HepG2 (cell line): Measurements from ENCODE around the gene NCBP3. TPM values are rescaled to one million over a fixed set of nuclear protein-coding genes. Genes with fewer than 3 reads are reported as not detected.

Experiments used
- ATAC-seq: fragments of 200-7000 bp; cut with Tn5 transposase; 3 replicates; pipeline ENCODE4 v1.9.1; 2020; ENCODE audit warnings: mild to moderate bottlenecking, moderate library complexity
- BruUV-seq: library from RNA; stranded (reverse); fragments of 400-500 nt; replicated peaks from 2 replicates; lab custom pipeline; 2021; lab: Mats Ljungman, UMichigan
- CTCF ChIA-PET: fragments of 300-600 bp; formaldehyde crosslinking; extraction: SDS; loops from one replicate; lab custom pipeline; 2021; ENCODE audit warnings: low total read pairs, inconsistent platforms, low intra/inter-chr PET ratio; lab: Yijun Ruan, JAX
- POLR2A ChIA-PET: fragments of 350-600 bp; sonication (Branson Sonifier 250); formaldehyde crosslinking; loops from one replicate; lab custom pipeline; 2020; ENCODE audit warnings: antibody characterized with exemption, inconsistent platforms; lab: Yijun Ruan, JAX
- DNase-seq: peaks from one replicate; pipeline ENCODE4 v3.0.0-alpha.2; 2015; ENCODE audit warnings: low spot score
- FAIRE-seq: peaks from 3 replicates; lab custom pipeline; 2011; peaks lifted over from hg19 to GRCh38; lab: Jason Lieb, UNC
- H2AFZ ChIP-seq: one replicate; pipeline ENCODE4 v1.6.1; 2011; ENCODE audit warnings: low read length, inconsistent platforms
- H3K27ac ChIP-seq: fragments of 300-600 bp; 3 replicates; pipeline ENCODE4 v1.8.0; 2011; ENCODE audit warnings: mixed run types, mild to moderate bottlenecking, mixed read lengths, low read length, inconsistent platforms; ENCODE audit not compliant: insufficient read depth; ENCODE audit errors: extremely low read length
- H3K27me3 ChIP-seq, 2 experiments: fragments of 200-600 bp in 1 of 2; 2 replicates in 1 of 2; 3 replicates in 1 of 2; pipeline versions ENCODE4 v1.6.0 to v1.8.0; 2011; ENCODE audit warnings: low read length in 2 of 2, mild to moderate bottlenecking in 2 of 2, moderate library complexity in 2 of 2, inconsistent platforms in 1 of 2; ENCODE audit not compliant: insufficient read depth in 2 of 2, control insufficient read depth in 1 of 2
- H3K36me3 ChIP-seq, 2 experiments: fragments of 200-600 bp in 1 of 2; replicated peaks in 1 of 2; 2 replicates in 1 of 2; 3 replicates in 1 of 2; pipeline versions ENCODE4 v1.5.1 to v1.8.0; 2011; ENCODE audit warnings: low read length in 2 of 2, inconsistent platforms in 1 of 2; ENCODE audit not compliant: insufficient read depth in 2 of 2, control insufficient read depth in 1 of 2
- H3K4me1 ChIP-seq: 2 replicates; pipeline ENCODE4 v1.5.1; 2012; ENCODE audit warnings: low read length, inconsistent platforms; ENCODE audit not compliant: insufficient read depth
- H3K4me2 ChIP-seq: 2 replicates; pipeline ENCODE4 v1.6.0; 2011; ENCODE audit warnings: low read depth, low read length, inconsistent platforms
- H3K4me3 ChIP-seq, 3 experiments: fragments of 200-600 bp in 1 of 3; sonication (generic), shearing (Covaris generic) in 1 of 3; replicated peaks in 1 of 3; 2 replicates each; pipeline ENCODE4 v1.5.1; 2011 to 2016; ENCODE audit warnings: low read length in 3 of 3, inconsistent platforms in 2 of 3, low read depth in 2 of 3, mild to moderate bottlenecking in 2 of 3, control low read depth in 1 of 3, mixed read lengths in 1 of 3; ENCODE audit not compliant: insufficient read depth in 1 of 3
- H3K79me2 ChIP-seq: one replicate; pipeline ENCODE4 v1.6.1; 2011; ENCODE audit warnings: low read length, inconsistent platforms; ENCODE audit not compliant: insufficient read depth
- H3K9ac ChIP-seq: 2 replicates; pipeline ENCODE4 v1.6.0; 2011; ENCODE audit warnings: mild to moderate bottlenecking, low read depth, low read length, inconsistent platforms; ENCODE audit not compliant: insufficient read depth
- H3K9me3 ChIP-seq: 2 replicates; pipeline ENCODE4 v1.5.1; 2012; ENCODE audit warnings: mild to moderate bottlenecking, low read length
- H4K20me1 ChIP-seq: 2 replicates; pipeline ENCODE4 v1.6.0; 2011; ENCODE audit warnings: inconsistent platforms, mild to moderate bottlenecking, low read length, moderate library complexity; ENCODE audit not compliant: insufficient read depth
- ATF7-NPFF ChIP-seq: sonication (generic); formaldehyde crosslinking; IDR thresholded peaks from 2 replicates; pipeline ENCODE4 v1.8.1; 2023; ENCODE audit warnings: mild to moderate bottlenecking, low read depth, missing genetic modification reagents, moderate library complexity
- ERF ChIP-seq: IDR thresholded peaks from 2 replicates; pipeline ENCODE4 v1.6.1; 2018; ENCODE audit warnings: missing biosample characterization, missing genetic modification reagents
- HDAC6 ChIP-seq: fragments of 200-600 bp; sonication (generic); IDR thresholded peaks from 2 replicates; pipeline ENCODE4 v1.7.0; 2017; ENCODE audit warnings: mild to moderate bottlenecking, antibody characterized with exemption, low read length, low read depth
- JUN ChIP-seq: sonication (generic); formaldehyde crosslinking; IDR thresholded peaks from 2 replicates; pipeline ENCODE4 v1.4.0; 2020; ENCODE audit warnings: mild to moderate bottlenecking, missing genetic modification reagents
- MEF2D ChIP-seq: sonication (generic); formaldehyde crosslinking; IDR thresholded peaks from 2 replicates; pipeline ENCODE4 v1.5.1; 2020; ENCODE audit warnings: mild to moderate bottlenecking, missing genetic modification reagents
- NFKB2 ChIP-seq: sonication (generic); formaldehyde crosslinking; IDR thresholded peaks from 2 replicates; pipeline ENCODE4 v1.4.0; 2020; ENCODE audit warnings: missing genetic modification reagents, borderline replicate concordance
- NFYB ChIP-seq: sonication (generic); formaldehyde crosslinking; IDR thresholded peaks from 2 replicates; pipeline ENCODE4 v1.4.0; 2020; ENCODE audit warnings: missing genetic modification reagents
- RBAK ChIP-seq: sonication (generic); formaldehyde crosslinking; IDR thresholded peaks from 2 replicates; pipeline ENCODE4 v1.5.1; 2020; ENCODE audit warnings: mild to moderate bottlenecking, missing genetic modification reagents
- SIN3B ChIP-seq: fragments of 150-350 bp; IDR thresholded peaks from 2 replicates; pipeline ENCODE4 v1.6.1; 2014; ENCODE audit warnings: low read length
- SIX4 ChIP-seq: sonication (generic); formaldehyde crosslinking; IDR thresholded peaks from 2 replicates; pipeline ENCODE4 v1.4.0; 2020; ENCODE audit warnings: missing genetic modification reagents
- ZNF235 ChIP-seq: sonication (generic); formaldehyde crosslinking; IDR thresholded peaks from 2 replicates; pipeline ENCODE4 v1.8.1; 2023; ENCODE audit warnings: mild to moderate bottlenecking, missing genetic modification reagents, borderline replicate concordance
- ZNF510 ChIP-seq: sonication (generic); formaldehyde crosslinking; IDR thresholded peaks from 2 replicates; pipeline ENCODE4 v1.4.0; 2020; ENCODE audit warnings: low read depth, mild to moderate bottlenecking, missing genetic modification reagents
- ZNF564 ChIP-seq: sonication (generic); formaldehyde crosslinking; IDR thresholded peaks from 2 replicates; pipeline ENCODE4 v1.8.1; 2023; ENCODE audit warnings: mild to moderate bottlenecking, missing genetic modification reagents
- ZNF589 ChIP-seq: sonication (generic); formaldehyde crosslinking; conservative IDR thresholded peaks from 2 replicates; pipeline ENCODE4 v1.8.0; 2022; ENCODE audit warnings: mild to moderate bottlenecking, moderate library complexity, missing genetic modification reagents
- ZNF652 ChIP-seq: IDR thresholded peaks from 2 replicates; pipeline ENCODE4 v1.6.1; 2016; ENCODE audit warnings: low read depth, borderline replicate concordance
- ZNF747 ChIP-seq: sonication (generic); formaldehyde crosslinking; IDR thresholded peaks from 2 replicates; pipeline ENCODE4 v1.8.1; 2023; ENCODE audit warnings: missing genetic modification reagents, mild to moderate bottlenecking, borderline replicate concordance
- WGBS: methylation state at CpG from one replicate; pipeline ENCODE4 v1.1.6; 2017; ENCODE audit warnings: low lambda C conversion rate; 5-methylcytosine and 5-hydroxymethylcytosine counted together
- in situ Hi-C: cut with HindIII; loops from 2 replicates; pipeline ENCODE4 v1.10.0; 2017; ENCODE audit warnings: low pct_unique_long_range_greater_than_20kb; ENCODE audit not compliant: extremely low pct_ligation_motif_present
- intact Hi-C: fragments of 100-400 bp; cut with micrococcal nuclease; formaldehyde crosslinking; loops from one replicate; pipeline ENCODE4 v1.10.0; 2022; ENCODE audit not compliant: unreplicated experiment
- polyA plus RNA-seq, 8 experiments: library from polyadenylated mRNA; depleted of rRNA in 3 of 8; stranded (reverse) in 7 of 8; unstranded in 1 of 8; fragments of >200 nt; fragmentation: Illumina TruSeq in 4 of 8; extraction: Trizol in 4 of 8; gene quantifications; 2 replicates each; pipeline versions ENCODE4 v1.2.1 to v1.2.3, GENCODE V29; 2011 to 2016; ENCODE audit warnings: low read depth in 4 of 8, missing spikeins in 1 of 8, mixed read lengths in 1 of 8; ENCODE audit not compliant: insufficient read depth in 1 of 8
- total RNA-seq, 5 experiments: library from RNA; depleted of rRNA; stranded (reverse); fragments of >200 nt; fragmentation: Illumina TruSeq; extraction: Trizol; gene quantifications; 2 replicates each; pipeline ENCODE4 v1.2.3, GENCODE V29; 2016; ENCODE audit warnings: low read depth in 1 of 5
- TF ChIP-seq, protein P1 (sequence below): sonication (generic); formaldehyde crosslinking; IDR thresholded peaks from 2 replicates; pipeline ENCODE4 v1.5.1; 2020; ENCODE audit warnings: missing genetic modification reagents, mild to moderate bottlenecking, borderline replicate concordance
- TF ChIP-seq, protein P2 (sequence below): sonication (generic); formaldehyde crosslinking; IDR thresholded peaks from 2 replicates; pipeline ENCODE4 v1.4.0; 2020; ENCODE audit warnings: missing genetic modification reagents, borderline replicate concordance
- TF ChIP-seq, protein P3 (sequence below): sonication (generic); formaldehyde crosslinking; IDR thresholded peaks from 2 replicates; pipeline ENCODE4 v1.8.1; 2023; ENCODE audit warnings: mild to moderate bottlenecking, missing genetic modification reagents, borderline replicate concordance
- TF ChIP-seq, protein P4 (sequence below): fragments of 450-650 bp; IDR thresholded peaks from 2 replicates; pipeline ENCODE4 v1.6.1; 2017

The NCBP3 gene
- total and polyA plus RNA-seq, 2 of the 13 experiments (the other 11 are each of a cell fraction or from before 2014, with no cell fraction given): 19.5 to 24.8 TPM

DNA sequence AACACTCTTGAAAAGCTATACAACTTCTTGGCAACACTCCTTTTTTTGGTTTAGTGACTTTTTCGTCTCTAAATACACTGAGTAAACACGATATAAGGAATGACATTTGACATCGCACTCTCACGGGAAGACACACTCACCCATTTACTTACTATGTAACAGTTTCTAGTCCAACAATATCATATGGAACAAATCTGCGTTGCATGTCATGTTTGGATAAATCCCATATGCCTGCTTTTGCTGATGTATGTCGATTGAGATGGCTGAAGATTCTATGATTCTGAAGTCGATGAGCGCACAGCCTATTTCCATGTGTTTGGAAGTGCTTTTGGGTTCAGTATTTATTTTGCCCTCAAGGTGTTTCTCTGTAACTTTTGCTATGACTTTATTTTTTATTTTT is 63.3 kb downstream of the NCBP3 start (continued):
- TF ChIP-seq ZNF510 (CRISPR knock-in tag) (no peak), JUN (CRISPR knock-in tag) (no peak), MEF2D (no peak)
- TF ChIP-seq, protein P1, sequence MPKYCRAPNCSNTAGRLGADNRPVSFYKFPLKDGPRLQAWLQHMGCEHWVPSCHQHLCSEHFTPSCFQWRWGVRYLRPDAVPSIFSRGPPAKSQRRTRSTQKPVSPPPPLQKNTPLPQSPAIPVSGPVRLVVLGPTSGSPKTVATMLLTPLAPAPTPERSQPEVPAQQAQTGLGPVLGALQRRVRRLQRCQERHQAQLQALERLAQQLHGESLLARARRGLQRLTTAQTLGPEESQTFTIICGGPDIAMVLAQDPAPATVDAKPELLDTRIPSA (CRISPR knock-in tag): no peak
- TF ChIP-seq, protein P2, sequence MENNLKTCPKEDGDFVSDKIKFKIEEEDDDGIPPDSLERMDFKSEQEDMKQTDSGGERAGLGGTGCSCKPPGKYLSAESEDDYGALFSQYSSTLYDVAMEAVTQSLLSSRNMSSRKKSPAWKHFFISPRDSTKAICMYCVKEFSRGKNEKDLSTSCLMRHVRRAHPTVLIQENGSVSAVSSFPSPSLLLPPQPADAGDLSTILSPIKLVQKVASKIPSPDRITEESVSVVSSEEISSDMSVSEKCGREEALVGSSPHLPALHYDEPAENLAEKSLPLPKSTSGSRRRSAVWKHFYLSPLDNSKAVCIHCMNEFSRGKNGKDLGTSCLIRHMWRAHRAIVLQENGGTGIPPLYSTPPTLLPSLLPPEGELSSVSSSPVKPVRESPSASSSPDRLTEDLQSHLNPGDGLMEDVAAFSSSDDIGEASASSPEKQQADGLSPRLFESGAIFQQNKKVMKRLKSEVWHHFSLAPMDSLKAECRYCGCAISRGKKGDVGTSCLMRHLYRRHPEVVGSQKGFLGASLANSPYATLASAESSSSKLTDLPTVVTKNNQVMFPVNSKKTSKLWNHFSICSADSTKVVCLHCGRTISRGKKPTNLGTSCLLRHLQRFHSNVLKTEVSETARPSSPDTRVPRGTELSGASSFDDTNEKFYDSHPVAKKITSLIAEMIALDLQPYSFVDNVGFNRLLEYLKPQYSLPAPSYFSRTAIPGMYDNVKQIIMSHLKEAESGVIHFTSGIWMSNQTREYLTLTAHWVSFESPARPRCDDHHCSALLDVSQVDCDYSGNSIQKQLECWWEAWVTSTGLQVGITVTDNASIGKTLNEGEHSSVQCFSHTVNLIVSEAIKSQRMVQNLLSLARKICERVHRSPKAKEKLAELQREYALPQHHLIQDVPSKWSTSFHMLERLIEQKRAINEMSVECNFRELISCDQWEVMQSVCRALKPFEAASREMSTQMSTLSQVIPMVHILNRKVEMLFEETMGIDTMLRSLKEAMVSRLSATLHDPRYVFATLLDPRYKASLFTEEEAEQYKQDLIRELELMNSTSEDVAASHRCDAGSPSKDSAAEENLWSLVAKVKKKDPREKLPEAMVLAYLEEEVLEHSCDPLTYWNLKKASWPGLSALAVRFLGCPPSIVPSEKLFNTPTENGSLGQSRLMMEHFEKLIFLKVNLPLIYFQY (CRISPR knock-in tag): no peak
- TF ChIP-seq, protein P3, sequence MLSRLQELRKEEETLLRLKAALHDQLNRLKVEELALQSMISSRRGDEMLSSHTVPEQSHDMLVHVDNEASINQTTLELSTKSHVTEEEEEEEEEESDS (CRISPR knock-in tag): no peak

DNA sequence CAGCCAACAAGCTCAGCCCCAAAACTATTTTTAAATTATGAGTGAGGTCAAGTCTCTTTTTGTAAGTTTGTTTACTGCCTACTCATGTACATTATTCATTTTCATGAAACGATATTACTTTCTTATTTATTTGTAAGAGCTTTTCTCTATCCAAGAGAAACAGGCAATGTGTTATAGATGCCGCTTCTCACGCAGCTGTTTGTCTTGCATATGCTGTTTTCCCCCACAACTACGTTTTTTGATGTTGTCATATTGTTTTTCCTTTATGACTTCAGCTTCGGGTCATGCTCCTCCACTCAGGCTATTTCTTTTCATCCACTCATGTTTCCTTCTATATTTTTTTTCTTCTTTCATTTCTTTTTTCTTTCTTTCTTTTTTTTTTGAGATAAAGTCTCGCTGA is 65.1 kb downstream of the NCBP3 start:
- intact Hi-C loops (no loop called here), in situ Hi-C loops (no loop called here)
- H3K9me3 ChIP-seq: no peaks in the 10 kb centered on the region
- no peak overlapping the region for H3K4me2 ChIP-seq
- no peaks in the 10 kb centered on the region for H3K36me3 ChIP-seq
- no peak overlapping the region for H3K27ac ChIP-seq
- no peaks in the 10 kb centered on the region for H4K20me1 ChIP-seq
- FAIRE-seq: no peak
- no peaks in the 10 kb centered on the region; a peak in 1 of 5 replicates for H3K27me3 ChIP-seq
- no TSS peak for BruUV-seq
- H2AFZ ChIP-seq: no peak overlapping the region
- H3K4me1 ChIP-seq: no peaks in the 10 kb centered on the region
- no peak for DNase-seq
- H3K4me3 ChIP-seq: no peak overlapping the region
- ChIA-PET POLR2A (interaction anchor here (1.9 kb wide), 1 partner anchor 14 kb away, joined by 4 read pairs; no protein-coding TSS in a partner anchor), CTCF (no interaction called here)
- no peaks in the 10 kb centered on the region for H3K79me2 ChIP-seq
- 80% methylated on average over 6 of the region's 6 CpGs for WGBS
- no peak overlapping the region for H3K9ac ChIP-seq
- ATAC-seq: no peak
- no peak for TF ChIP-seq SIX4
- TF ChIP-seq SIN3B: no peak
- no peak for TF ChIP-seq NFYB (CRISPR knock-in tag)
- TF ChIP-seq ZNF235 (CRISPR knock-in tag): no peak
- no peak for TF ChIP-seq ERF (CRISPR knock-in tag)
- TF ChIP-seq ATF7-NPFF (CRISPR knock-in tag): no peak
- no peak for TF ChIP-seq ZNF589 (CRISPR knock-in tag)
- no peak for TF ChIP-seq RBAK
- TF ChIP-seq ZNF652: no peak
- no peak for TF ChIP-seq ZNF747
- no peak for TF ChIP-seq NFKB2
- TF ChIP-seq, protein P4, sequence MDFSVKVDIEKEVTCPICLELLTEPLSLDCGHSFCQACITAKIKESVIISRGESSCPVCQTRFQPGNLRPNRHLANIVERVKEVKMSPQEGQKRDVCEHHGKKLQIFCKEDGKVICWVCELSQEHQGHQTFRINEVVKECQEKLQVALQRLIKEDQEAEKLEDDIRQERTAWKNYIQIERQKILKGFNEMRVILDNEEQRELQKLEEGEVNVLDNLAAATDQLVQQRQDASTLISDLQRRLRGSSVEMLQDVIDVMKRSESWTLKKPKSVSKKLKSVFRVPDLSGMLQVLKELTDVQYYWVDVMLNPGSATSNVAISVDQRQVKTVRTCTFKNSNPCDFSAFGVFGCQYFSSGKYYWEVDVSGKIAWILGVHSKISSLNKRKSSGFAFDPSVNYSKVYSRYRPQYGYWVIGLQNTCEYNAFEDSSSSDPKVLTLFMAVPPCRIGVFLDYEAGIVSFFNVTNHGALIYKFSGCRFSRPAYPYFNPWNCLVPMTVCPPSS: no peak
- TF ChIP-seq ZNF564 (CRISPR knock-in tag): no peak
- no peak for TF ChIP-seq HDAC6
